ENCODE results near the gene RABGGTA. TPM values are rescaled to one million over a fixed set of nuclear protein-coding genes. Genes with fewer than 3 reads are reported as not detected.

Gene RABGGTA
- total and polyA plus RNA-seq, 2 donors (not counting 1 experiment from before 2014, with no cell fraction given) = 15.1 to 21.0 TPM

- H4K20me1 ChIP-seq (ENCODE audit: control insufficient read depth, extremely low read depth, insufficient read depth, low read length) = no peaks in the 10 kb centered on the region
- H3K9ac ChIP-seq (ENCODE audit: insufficient read depth, low read length) = no peak overlapping the region
- H3K4me2 ChIP-seq (ENCODE audit: extremely low read depth, insufficient read depth, low read length) = no peak overlapping the region
- H3K27ac ChIP-seq (ENCODE audit: insufficient read depth, low read length) = no peak overlapping the region
- H3K27me3 ChIP-seq (ENCODE audit: control insufficient read depth, insufficient read depth, low read length) = no peaks in the 10 kb centered on the region
- no peaks in the 10 kb centered on the region for H3K79me2 ChIP-seq (ENCODE audit: control insufficient read depth, insufficient read depth, low read length)
- H3K36me3 ChIP-seq (ENCODE audit: control insufficient read depth, insufficient read depth, low read length) = peaks cover 21% of the 10 kb centered on the region
- TF ChIP-seq EZH2 (IDR thresholded peaks at IDR 0.05; ENCODE audit: low read length, missing control alignments) (no peak), CTCF (conservative IDR thresholded peaks at IDR 0.05 in 1 of 2, IDR thresholded peaks at IDR 0.05 in 1 of 2; ENCODE audit: low read depth in 1 of 2, low read length in 2 of 2) (no peak)
- no peaks in the 10 kb centered on the region for H3K9me3 ChIP-seq (ENCODE audit: control insufficient read depth, insufficient read depth, low read depth, low read length)
- H3K4me1 ChIP-seq (ENCODE audit: control insufficient read depth, extremely low read depth, insufficient read depth, low read length) = peaks cover 4% of the 10 kb centered on the region
- no peak overlapping the region for H3K4me3 ChIP-seq (replicated peaks in 1 of 4; ENCODE audit: control extremely low read depth in 1 of 4, insufficient read depth in 1 of 4, low read depth in 3 of 4, low read length in 4 of 4)
- H2AFZ ChIP-seq (ENCODE audit: low read length) = no peak overlapping the region
- no peak for DNase-seq (ENCODE audit: low read depth in 2 of 2)
Observed at GRCh38 chr14:24293525-24293924, 22.1 kb upstream of the RABGGTA start.

GRCh38 chr14:24292118-24292807 lies 20.9 kb upstream of the RABGGTA start:
- Histone ChIP-seq H3K36me3 (ENCODE audit: control insufficient read depth, insufficient read depth, low read length) (peaks cover 21% of the 10 kb centered on the region), H3K4me3 (replicated peaks in 1 of 4; ENCODE audit: control extremely low read depth in 1 of 4, insufficient read depth in 1 of 4, low read depth in 3 of 4, low read length in 4 of 4) (no peak overlapping the region), H3K4me1 (ENCODE audit: control insufficient read depth, extremely low read depth, insufficient read depth, low read length) (peaks cover 4% of the 10 kb centered on the region), H2AFZ (ENCODE audit: low read length) (no peak overlapping the region), H3K4me2 (ENCODE audit: extremely low read depth, insufficient read depth, low read length) (no peak overlapping the region), H4K20me1 (ENCODE audit: control insufficient read depth, extremely low read depth, insufficient read depth, low read length) (no peaks in the 10 kb centered on the region), H3K27ac (ENCODE audit: insufficient read depth, low read length) (no peak overlapping the region), H3K27me3 (ENCODE audit: control insufficient read depth, insufficient read depth, low read length) (no peaks in the 10 kb centered on the region), H3K9ac (ENCODE audit: insufficient read depth, low read length) (no peak overlapping the region), H3K9me3 (ENCODE audit: control insufficient read depth, insufficient read depth, low read depth, low read length) (no peaks in the 10 kb centered on the region), H3K79me2 (ENCODE audit: control insufficient read depth, insufficient read depth, low read length) (no peaks in the 10 kb centered on the region)
- no peak for DNase-seq (ENCODE audit: low read depth in 2 of 2)
- TF ChIP-seq EZH2 (IDR thresholded peaks at IDR 0.05; ENCODE audit: low read length, missing control alignments) (no peak), CTCF (conservative IDR thresholded peaks at IDR 0.05 in 1 of 2, IDR thresholded peaks at IDR 0.05 in 1 of 2; ENCODE audit: low read depth in 1 of 2, low read length in 2 of 2) (no peak)

GRCh38 chr14:24291446-24292117 lies 20.2 kb upstream of the RABGGTA start:
- Histone ChIP-seq H3K27ac (ENCODE audit: insufficient read depth, low read length) (no peak overlapping the region), H3K27me3 (ENCODE audit: control insufficient read depth, insufficient read depth, low read length) (no peaks in the 10 kb centered on the region), H3K4me3 (replicated peaks in 1 of 4; ENCODE audit: control extremely low read depth in 1 of 4, insufficient read depth in 1 of 4, low read depth in 3 of 4, low read length in 4 of 4) (no peak overlapping the region), H4K20me1 (ENCODE audit: control insufficient read depth, extremely low read depth, insufficient read depth, low read length) (no peaks in the 10 kb centered on the region), H3K4me2 (ENCODE audit: extremely low read depth, insufficient read depth, low read length) (no peak overlapping the region), H3K36me3 (ENCODE audit: control insufficient read depth, insufficient read depth, low read length) (peaks cover 21% of the 10 kb centered on the region), H3K9me3 (ENCODE audit: control insufficient read depth, insufficient read depth, low read depth, low read length) (no peaks in the 10 kb centered on the region), H2AFZ (ENCODE audit: low read length) (no peak overlapping the region), H3K79me2 (ENCODE audit: control insufficient read depth, insufficient read depth, low read length) (no peaks in the 10 kb centered on the region), H3K9ac (ENCODE audit: insufficient read depth, low read length) (no peak overlapping the region), H3K4me1 (ENCODE audit: control insufficient read depth, extremely low read depth, insufficient read depth, low read length) (peaks cover 2% of the 10 kb centered on the region)
- DNase-seq (ENCODE audit: low read depth in 2 of 2) = no peak
- TF ChIP-seq EZH2 (IDR thresholded peaks at IDR 0.05; ENCODE audit: low read length, missing control alignments) (no peak), CTCF (conservative IDR thresholded peaks at IDR 0.05 in 1 of 2, IDR thresholded peaks at IDR 0.05 in 1 of 2; ENCODE audit: low read depth in 1 of 2, low read length in 2 of 2) (no peak)
